Measurements from ENCODE around the gene ADH1C.

GRCh38 chr4:99300934-99301333 is 51.6 kb downstream of the ADH1C start:
- no peak for TF ChIP-seq CTCF (IDR thresholded peaks at IDR 0.05)
- TF ChIP-seq POLR2A (IDR thresholded peaks at IDR 0.05): no peak

Data from prostate gland (tissue), 2 donors.